Activated B cell treated with CpG ODN at 0.5 μM for 24 hours (primary cell): ENCODE results near the gene SLC25A29. TPM values are rescaled to one million over a fixed set of nuclear protein-coding genes. Genes with fewer than 3 reads are reported as not detected.
"Not testable (repeated sequence)": the region's sequence is repeated elsewhere in the genome, so short reads cannot be mapped to it uniquely, and the experiment has no call there.

Experiments
- ATAC-seq: fragments of 200-7000 bp; cut with Tn5 transposase; one replicate; pipeline ENCODE4 v1.10.0; 2021; ENCODE audit warnings: low read depth, mild to moderate bottlenecking, moderate library complexity
- CTCF ChIA-PET: fragments of 350-600 bp; sonication (Branson Sonifier 250); formaldehyde crosslinking; loops from one replicate; lab custom pipeline; 2021; ENCODE audit warnings: antibody characterized with exemption; lab: Charles Lee
- POLR2A ChIA-PET: fragments of 350-600 bp; sonication (Branson Sonifier 250); formaldehyde crosslinking; loops from one replicate; lab custom pipeline; 2021; ENCODE audit warnings: antibody characterized with exemption; lab: Charles Lee
- DNase-seq: peaks from one replicate; pipeline ENCODE4 v3.0.0; 2022
- H3K27ac Mint-ChIP-seq: one replicate; pipeline ENCODE4 v1.8.0; 2020; ENCODE audit warnings: mixed read lengths
- H3K27me3 Mint-ChIP-seq: one replicate; pipeline ENCODE4 v1.8.0; 2021; ENCODE audit warnings: mixed read lengths
- H3K36me3 Mint-ChIP-seq: one replicate; pipeline ENCODE4 v1.8.0; 2021; ENCODE audit warnings: low read depth, mixed read lengths
- H3K4me1 Mint-ChIP-seq: one replicate; pipeline ENCODE4 v1.8.0; 2021; ENCODE audit warnings: mixed read lengths
- H3K4me3 Mint-ChIP-seq: one replicate; pipeline ENCODE4 v1.8.0; 2020; ENCODE audit warnings: mild to moderate bottlenecking, mixed read lengths
- H3K9me3 Mint-ChIP-seq: one replicate; pipeline ENCODE4 v1.8.0; 2020; ENCODE audit warnings: mixed read lengths
- intact Hi-C: fragments of 100-400 bp; cut with micrococcal nuclease; formaldehyde crosslinking; loops from one replicate; pipeline ENCODE4 v1.15.1; 2024
- total RNA-seq: library from RNA; stranded (reverse); gene quantifications from 2 replicates; pipeline ENCODE4 v1.2.3, GENCODE V29; 2022
- TF ChIP-seq, protein P1 (sequence below): fragments of 200-600 bp; IDR thresholded peaks from one replicate; pipeline ENCODE4 v1.8.0; 2022; ENCODE audit warnings: antibody characterized with exemption, mild to moderate bottlenecking

SLC25A29 gene
- total RNA-seq, 1 donor from 2014 or later: 28.8 TPM

DNA sequence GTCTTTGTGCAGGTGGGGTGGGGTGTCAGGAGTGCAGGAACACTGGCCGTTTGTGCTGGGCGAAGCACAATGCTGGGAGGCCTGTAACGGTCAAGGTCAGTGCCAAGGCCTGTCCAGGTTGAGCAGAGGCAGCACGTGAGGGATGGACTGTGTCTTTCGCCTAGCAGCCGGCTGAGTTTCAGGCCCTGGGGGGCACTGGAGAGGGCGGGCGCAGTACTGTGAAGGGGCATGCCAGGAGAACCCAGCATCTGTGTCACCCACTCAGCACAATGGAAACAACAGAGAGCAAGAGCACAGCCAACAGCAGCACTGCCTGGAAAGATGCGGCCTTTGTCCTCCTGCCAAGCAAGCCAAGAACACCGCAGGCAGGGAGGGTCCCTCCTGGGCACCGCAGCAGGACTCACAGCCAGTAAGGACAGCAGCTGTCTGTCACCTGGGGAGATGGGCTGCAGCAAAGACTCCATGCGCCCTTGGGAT is 42.0 kb upstream of the SLC25A29 start:
- no peak for DNase-seq
- Mint-ChIP-seq H3K4me3 (no peak overlapping the region), H3K36me3 (peaks cover 70% of the 10 kb centered on the region), H3K27ac (no peak overlapping the region), H3K9me3 (no peaks in the 10 kb centered on the region), H3K27me3 (no peaks in the 10 kb centered on the region), H3K4me1 (peaks cover 6% of the 10 kb centered on the region)
- no peak for ATAC-seq
- CTCF ChIA-PET: no interaction called here
- intact Hi-C loops: no loop called here
- TF ChIP-seq, protein P1, sequence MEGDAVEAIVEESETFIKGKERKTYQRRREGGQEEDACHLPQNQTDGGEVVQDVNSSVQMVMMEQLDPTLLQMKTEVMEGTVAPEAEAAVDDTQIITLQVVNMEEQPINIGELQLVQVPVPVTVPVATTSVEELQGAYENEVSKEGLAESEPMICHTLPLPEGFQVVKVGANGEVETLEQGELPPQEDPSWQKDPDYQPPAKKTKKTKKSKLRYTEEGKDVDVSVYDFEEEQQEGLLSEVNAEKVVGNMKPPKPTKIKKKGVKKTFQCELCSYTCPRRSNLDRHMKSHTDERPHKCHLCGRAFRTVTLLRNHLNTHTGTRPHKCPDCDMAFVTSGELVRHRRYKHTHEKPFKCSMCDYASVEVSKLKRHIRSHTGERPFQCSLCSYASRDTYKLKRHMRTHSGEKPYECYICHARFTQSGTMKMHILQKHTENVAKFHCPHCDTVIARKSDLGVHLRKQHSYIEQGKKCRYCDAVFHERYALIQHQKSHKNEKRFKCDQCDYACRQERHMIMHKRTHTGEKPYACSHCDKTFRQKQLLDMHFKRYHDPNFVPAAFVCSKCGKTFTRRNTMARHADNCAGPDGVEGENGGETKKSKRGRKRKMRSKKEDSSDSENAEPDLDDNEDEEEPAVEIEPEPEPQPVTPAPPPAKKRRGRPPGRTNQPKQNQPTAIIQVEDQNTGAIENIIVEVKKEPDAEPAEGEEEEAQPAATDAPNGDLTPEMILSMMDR: no peak
- POLR2A ChIA-PET: no interaction called here

DNA sequence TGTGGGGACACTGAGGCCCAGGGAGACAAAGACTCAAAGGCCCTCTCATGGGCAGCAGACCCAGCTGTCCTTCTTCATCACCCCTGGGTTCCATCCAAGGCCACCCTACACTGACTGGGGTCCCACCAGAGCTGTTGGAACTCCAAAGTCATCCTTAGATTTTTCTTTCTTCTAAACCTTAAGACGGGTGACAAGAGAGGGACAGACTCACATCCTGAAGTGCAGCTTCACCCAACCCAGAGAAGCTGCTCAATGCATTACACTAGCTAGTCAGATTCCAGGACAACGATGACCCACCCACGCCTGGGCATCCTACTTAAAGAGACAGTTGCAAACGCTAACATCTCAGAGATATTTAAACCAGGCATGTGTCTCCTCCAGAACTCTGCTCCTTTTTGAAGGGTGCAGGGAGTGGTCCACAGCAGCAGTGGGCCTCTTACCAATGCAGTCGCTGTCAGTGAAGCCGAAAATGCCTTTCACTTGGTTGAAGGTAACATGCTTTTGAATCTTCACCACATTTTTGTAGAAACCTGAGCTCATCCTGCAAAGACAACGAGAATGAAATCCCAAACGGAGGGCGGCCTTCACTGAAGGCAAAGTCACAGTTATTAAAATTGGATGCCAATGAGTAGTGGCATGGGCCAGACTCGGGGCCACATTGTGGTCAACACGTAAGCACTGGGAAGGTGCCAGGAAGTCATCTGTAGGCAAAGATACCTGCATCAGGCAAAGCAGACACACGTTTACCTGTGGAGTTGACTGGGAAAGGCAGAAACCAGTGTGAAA is 40.3 kb upstream of the SLC25A29 start:
- no peaks in the 10 kb centered on the region for H3K9me3 Mint-ChIP-seq
- H3K4me1 Mint-ChIP-seq: peaks cover 19% of the 10 kb centered on the region
- no peaks in the 10 kb centered on the region for H3K27me3 Mint-ChIP-seq
- DNase-seq: no peak
- H3K4me3 Mint-ChIP-seq: no peak overlapping the region
- intact Hi-C loops: no loop called here
- ATAC-seq: no peak
- TF ChIP-seq, protein P1: no peak
- ChIA-PET CTCF (no interaction called here), POLR2A (interaction anchor here (0.9 kb wide), 1 partner anchor 8 kb away, joined by 3 read pairs; no protein-coding TSS in a partner anchor)
- no peak overlapping the region for H3K27ac Mint-ChIP-seq
- H3K36me3 Mint-ChIP-seq: peaks cover 68% of the 10 kb centered on the region

DNA sequence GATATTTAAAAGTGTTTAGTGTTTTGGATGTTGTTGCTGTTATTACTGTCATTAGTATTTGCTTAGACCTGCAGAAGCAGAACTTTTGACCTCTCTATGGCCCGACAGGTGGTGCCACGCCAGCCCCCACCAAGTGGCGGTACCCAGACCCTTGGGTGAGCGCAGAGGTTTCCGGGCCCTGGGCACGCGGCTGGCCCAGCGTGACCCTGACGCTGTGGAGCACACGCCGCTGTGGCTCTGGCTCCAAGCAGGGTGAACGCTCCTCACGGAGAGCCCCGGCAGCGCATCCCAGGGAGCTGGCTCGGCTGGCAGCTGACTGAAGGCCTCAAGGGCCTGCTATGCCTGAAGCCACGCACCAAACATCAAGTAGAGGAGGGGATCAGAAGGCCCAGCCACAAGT is 39.5 kb upstream of the SLC25A29 start:
- CTCF ChIA-PET: no interaction called here
- ATAC-seq (no peak), DNase-seq (no peak)
- intact Hi-C loops: no loop called here
- Mint-ChIP-seq H3K27ac (no peak overlapping the region), H3K9me3 (no peaks in the 10 kb centered on the region), H3K4me1 (peaks cover 24% of the 10 kb centered on the region), H3K36me3 (peaks cover 67% of the 10 kb centered on the region), H3K27me3 (no peaks in the 10 kb centered on the region), H3K4me3 (no peak overlapping the region)
- TF ChIP-seq, protein P1: no peak
- POLR2A ChIA-PET: no interaction called here

DNA sequence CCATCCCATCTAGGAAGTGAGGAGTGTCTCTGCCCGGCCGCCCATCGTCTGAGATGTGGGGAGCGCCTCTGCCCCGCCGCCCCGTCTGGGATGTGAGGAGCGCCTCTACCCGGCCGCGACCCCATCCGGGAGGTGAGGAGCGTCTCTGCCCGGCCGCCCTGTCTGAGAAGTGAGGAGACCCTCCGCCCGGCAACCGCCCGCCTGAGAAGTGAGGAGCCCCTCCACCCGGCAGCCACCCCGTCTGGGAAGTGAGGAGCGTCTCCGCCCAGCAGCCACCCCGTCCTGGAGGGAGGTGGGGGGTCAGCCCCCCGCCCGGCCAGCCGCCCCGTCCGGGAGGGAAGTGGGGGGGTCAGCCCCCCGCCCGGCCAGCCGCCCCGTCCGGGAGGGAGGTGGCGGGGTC is 38.4 kb upstream of the SLC25A29 start:
- H3K27me3 Mint-ChIP-seq, CTCF ChIA-PET, ATAC-seq, DNase-seq, H3K9me3 Mint-ChIP-seq, H3K4me3 Mint-ChIP-seq, POLR2A ChIA-PET, intact Hi-C loops, H3K27ac Mint-ChIP-seq: not testable (repeated sequence)
- peaks cover 31% of the 10 kb centered on the region for H3K4me1 Mint-ChIP-seq
- H3K36me3 Mint-ChIP-seq: peaks cover 69% of the 10 kb centered on the region

DNA sequence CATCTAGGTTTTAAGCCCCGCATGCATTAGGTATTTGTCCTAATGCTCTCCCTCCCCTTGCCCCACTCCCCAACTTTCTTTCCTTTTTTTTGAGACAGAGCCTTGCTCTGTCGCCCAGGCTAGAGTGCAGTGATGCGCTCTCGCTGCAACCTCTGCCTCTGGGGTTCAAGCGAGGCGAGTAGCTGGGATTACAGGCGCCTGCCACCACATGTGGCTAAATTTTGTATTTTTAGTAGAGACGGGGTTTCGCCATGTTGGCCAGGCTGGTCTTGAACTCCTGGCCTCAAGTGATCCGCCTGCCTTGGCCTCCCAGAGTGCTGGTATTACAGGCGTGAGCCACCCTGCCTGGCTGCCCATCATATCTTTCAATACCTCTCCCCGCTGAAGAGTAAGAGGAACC is 36.6 kb upstream of the SLC25A29 start:
- intact Hi-C loops, CTCF ChIA-PET: not testable (repeated sequence)

DNA sequence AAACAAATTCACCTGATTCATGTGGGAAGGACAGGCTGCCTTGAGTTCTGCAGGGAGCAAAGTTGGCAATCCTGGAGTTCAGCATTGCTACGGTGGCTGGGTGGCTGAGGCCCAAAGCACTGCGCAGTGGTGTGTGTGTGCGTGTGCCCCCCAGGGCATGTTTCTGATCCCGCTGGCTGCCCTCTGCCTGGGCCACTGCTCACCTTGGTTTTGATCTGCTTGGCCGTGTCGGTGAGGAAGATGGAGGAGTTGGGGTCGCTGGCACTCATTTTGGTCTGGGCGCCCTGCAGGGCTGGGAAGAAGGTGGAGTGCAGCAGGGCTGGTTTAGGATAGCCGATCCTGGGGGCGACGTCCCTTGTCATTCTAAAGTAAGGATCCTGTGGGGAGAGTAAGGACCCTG is 36.0 kb upstream of the SLC25A29 start:
- CTCF ChIA-PET: interaction anchor here (0.6 kb wide), 1 partner anchor 101 kb away, joined by 4 read pairs; no protein-coding TSS in a partner anchor
- intact Hi-C loops: no loop called here
- POLR2A ChIA-PET: interaction anchor here (1.0 to 1.8 kb wide), 2 partner anchors 10 to 33 kb away, joined by 6 to 7 read pairs; a partner anchor contains a TSS
- Mint-ChIP-seq H3K9me3 (no peaks in the 10 kb centered on the region), H3K36me3 (peaks cover 70% of the 10 kb centered on the region), H3K4me3 (peak overlapping the region; percentile 6), H3K27me3 (no peaks in the 10 kb centered on the region), H3K27ac (peak overlapping the region; percentile 92), H3K4me1 (peaks cover 32% of the 10 kb centered on the region)
- DNase-seq: no peak
- TF ChIP-seq, protein P1: no peak
- ATAC-seq: no peak

More for the DNA sequence above, 36.6 kb upstream of the SLC25A29 start:
- DNase-seq, H3K27ac Mint-ChIP-seq, H3K4me3 Mint-ChIP-seq, ATAC-seq, POLR2A ChIA-PET, H3K27me3 Mint-ChIP-seq, H3K9me3 Mint-ChIP-seq: not testable (repeated sequence)
- peaks cover 32% of the 10 kb centered on the region for H3K4me1 Mint-ChIP-seq
- H3K36me3 Mint-ChIP-seq: peaks cover 66% of the 10 kb centered on the region
